ENCODE measurements around the gene CRYAA. TPM values are rescaled to one million over a fixed set of nuclear protein-coding genes. Genes with fewer than 3 reads are reported as not detected.
"Not testable (repeated sequence)": the region's sequence is repeated elsewhere in the genome, so short reads cannot be mapped to it uniquely, and the experiment has no call there.

The CRYAA gene
- total and polyA plus RNA-seq, 2 experiments from 2014 or later: not detected

GRCh38 chr21:43169230-43169886 is 550 bp downstream of the CRYAA start:
- not testable (repeated sequence) for H3K4me3 ChIP-seq; H3K4me1 ChIP-seq (ENCODE audit: low read depth); H3K27ac ChIP-seq; H3K9me3 ChIP-seq (ENCODE audit: low read depth); DNase-seq (ENCODE audit: low read depth in 1 of 2, low spot score in 1 of 2); H3K36me3 ChIP-seq; H3K27me3 ChIP-seq

GRCh38 chr21:43169891-43170290 is 1.1 kb downstream of the CRYAA start:
- not testable (repeated sequence) for H3K4me1 ChIP-seq (ENCODE audit: low read depth); H3K36me3 ChIP-seq; H3K27ac ChIP-seq; H3K27me3 ChIP-seq; DNase-seq (ENCODE audit: low read depth in 1 of 2, low spot score in 1 of 2); H3K9me3 ChIP-seq (ENCODE audit: low read depth); H3K4me3 ChIP-seq

GRCh38 chr21:43172812-43173211 is 4.0 kb downstream of the CRYAA start:
- not testable (repeated sequence) for H3K4me3 ChIP-seq; DNase-seq (ENCODE audit: low read depth in 1 of 2, low spot score in 1 of 2); H3K4me1 ChIP-seq (ENCODE audit: low read depth); H3K27me3 ChIP-seq; H3K27ac ChIP-seq; H3K9me3 ChIP-seq (ENCODE audit: low read depth); H3K36me3 ChIP-seq

- DNase-seq (ENCODE audit: low read depth in 1 of 2, low spot score in 1 of 2); H3K9me3 ChIP-seq (ENCODE audit: low read depth): not testable (repeated sequence)
Observed at GRCh38 chr21:43173438-43173837, 4.6 kb downstream of the CRYAA start.

GRCh38 chr21:43173930-43174329 is 5.1 kb downstream of the CRYAA start:
- not testable (repeated sequence) for H3K4me1 ChIP-seq (ENCODE audit: low read depth); H3K36me3 ChIP-seq; H3K9me3 ChIP-seq (ENCODE audit: low read depth); H3K27me3 ChIP-seq; DNase-seq (ENCODE audit: low read depth in 1 of 2, low spot score in 1 of 2); H3K27ac ChIP-seq; H3K4me3 ChIP-seq

More at GRCh38 chr21:43173438-43173837, 4.6 kb downstream of the CRYAA start:
- not testable (repeated sequence) for H3K27me3 ChIP-seq; H3K27ac ChIP-seq; H3K4me3 ChIP-seq; H3K4me1 ChIP-seq (ENCODE audit: low read depth); H3K36me3 ChIP-seq

GRCh38 chr21:43174998-43175397 is 6.2 kb downstream of the CRYAA start:
- H3K36me3 ChIP-seq; H3K4me3 ChIP-seq; H3K27me3 ChIP-seq; H3K27ac ChIP-seq; H3K4me1 ChIP-seq (ENCODE audit: low read depth); DNase-seq (ENCODE audit: low read depth in 1 of 2, low spot score in 1 of 2); H3K9me3 ChIP-seq (ENCODE audit: low read depth): not testable (repeated sequence)

GRCh38 chr21:43176621-43177020 is 7.8 kb downstream of the CRYAA start:
- not testable (repeated sequence) for DNase-seq (ENCODE audit: low read depth in 1 of 2, low spot score in 1 of 2); H3K4me1 ChIP-seq (ENCODE audit: low read depth); H3K36me3 ChIP-seq; H3K27me3 ChIP-seq; H3K27ac ChIP-seq; H3K9me3 ChIP-seq (ENCODE audit: low read depth); H3K4me3 ChIP-seq

- not testable (repeated sequence) for H3K27ac ChIP-seq; H3K4me3 ChIP-seq; H3K4me1 ChIP-seq (ENCODE audit: low read depth); H3K9me3 ChIP-seq (ENCODE audit: low read depth); H3K27me3 ChIP-seq; H3K36me3 ChIP-seq; DNase-seq (ENCODE audit: low read depth in 1 of 2, low spot score in 1 of 2)
Observed at GRCh38 chr21:43177043-43177906, 8.5 kb downstream of the CRYAA start.

GRCh38 chr21:43178175-43178826 is 9.5 kb downstream of the CRYAA start:
- DNase-seq (ENCODE audit: low read depth in 1 of 2, low spot score in 1 of 2); H3K4me1 ChIP-seq (ENCODE audit: low read depth); H3K27me3 ChIP-seq; H3K27ac ChIP-seq; H3K4me3 ChIP-seq; H3K36me3 ChIP-seq; H3K9me3 ChIP-seq (ENCODE audit: low read depth): not testable (repeated sequence)

- H3K4me1 ChIP-seq (ENCODE audit: low read depth); H3K27ac ChIP-seq; H3K9me3 ChIP-seq (ENCODE audit: low read depth); H3K36me3 ChIP-seq; H3K4me3 ChIP-seq; H3K27me3 ChIP-seq; DNase-seq (ENCODE audit: low read depth in 1 of 2, low spot score in 1 of 2): not testable (repeated sequence)
Observed at GRCh38 chr21:43181033-43181432, 12.2 kb downstream of the CRYAA start.

- not testable (repeated sequence) for H3K4me3 ChIP-seq; H3K27me3 ChIP-seq; H3K36me3 ChIP-seq; H3K27ac ChIP-seq; DNase-seq (ENCODE audit: low read depth in 1 of 2, low spot score in 1 of 2); H3K4me1 ChIP-seq (ENCODE audit: low read depth); H3K9me3 ChIP-seq (ENCODE audit: low read depth)
Observed at GRCh38 chr21:43187268-43187667, 18.5 kb downstream of the CRYAA start.
